ENCODE data around the gene MAP3K13.
"Not testable (repeated sequence)": the region's sequence is repeated elsewhere in the genome, so short reads cannot be mapped to it uniquely, and the experiment has no call there.

MAP3K13 gene

GRCh38 chr3:185460719-185461350, 97.9 kb downstream of the MAP3K13 start:
- no peak for DNase-seq

GRCh38 chr3:185465471-185465870, 102.5 kb downstream of the MAP3K13 start:
- DNase-seq: no peak

DNA sequence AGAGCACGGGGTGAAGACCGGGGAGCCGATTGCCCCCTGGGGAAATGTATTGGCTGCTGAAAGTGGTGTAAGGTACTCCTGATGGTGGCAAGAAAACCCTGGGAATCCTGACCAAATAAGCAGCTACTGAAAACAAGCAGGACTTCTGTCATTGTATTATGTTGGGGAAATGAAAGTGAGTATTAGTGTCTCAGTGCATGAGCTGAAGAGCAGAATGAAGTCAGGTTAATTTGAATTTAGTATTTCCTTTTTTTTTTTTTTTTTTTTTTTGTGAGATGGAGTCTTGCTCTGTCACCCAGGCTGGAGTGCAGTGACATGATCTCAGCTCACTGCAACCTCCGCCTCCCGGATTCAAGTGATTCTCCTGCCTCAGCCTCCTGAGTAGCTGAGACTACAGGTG, 103.2 kb downstream of the MAP3K13 start:
- DNase-seq: not testable (repeated sequence)

GRCh38 chr3:185469542-185469941, 106.6 kb downstream of the MAP3K13 start:
- no peak for DNase-seq

- DNase-seq: no peak
These were observed 107.4 kb downstream of the MAP3K13 start for GRCh38 chr3:185470323-185470722.

DNA sequence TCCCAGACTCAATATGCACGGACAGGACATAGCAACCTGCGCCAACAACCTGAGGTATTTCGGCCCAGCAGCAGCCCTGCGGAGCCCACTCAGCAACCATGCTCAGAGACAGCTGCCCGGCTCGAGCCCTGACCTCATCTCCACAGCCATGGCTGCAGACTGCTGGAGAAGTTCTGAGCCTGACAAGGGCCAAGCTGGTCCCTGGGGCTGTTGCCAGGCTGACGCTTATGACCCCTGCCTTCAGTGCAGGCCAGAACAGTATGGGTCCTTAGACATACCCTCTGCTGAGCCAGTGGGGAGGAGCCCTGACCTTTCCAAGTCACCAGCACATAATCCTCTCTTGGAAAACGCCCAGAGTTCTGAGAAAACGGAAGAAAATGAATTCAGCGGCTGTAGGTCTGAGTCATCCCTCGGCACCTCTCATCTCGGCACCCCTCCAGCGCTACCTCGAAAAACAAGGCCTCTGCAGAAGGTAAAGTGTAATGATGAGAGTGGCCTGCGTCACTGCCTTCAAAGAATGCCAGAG, 110.4 kb downstream of the MAP3K13 start:
- no peak for DNase-seq

DNA sequence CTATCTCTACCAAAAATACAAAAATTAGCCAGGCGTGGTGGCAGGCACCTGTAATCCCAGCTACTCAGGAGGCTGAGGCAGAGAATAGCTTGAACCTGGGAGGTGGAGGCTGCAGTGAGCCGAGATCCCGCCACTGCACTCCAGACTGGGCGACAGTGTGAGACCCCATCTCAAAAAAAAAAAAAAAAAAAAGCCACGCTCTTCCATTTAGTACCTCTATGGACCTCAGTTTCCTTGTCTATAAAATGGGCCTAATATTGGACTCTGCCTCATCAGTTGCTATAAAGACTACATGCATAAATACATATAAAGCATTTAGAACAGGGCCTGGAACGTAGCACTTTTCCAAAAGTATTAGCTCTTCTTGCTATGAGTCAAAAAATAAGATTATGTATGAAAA, 112.0 kb downstream of the MAP3K13 start:
- not testable (repeated sequence) for DNase-seq

GRCh38 chr3:185477316-185477715, 114.4 kb downstream of the MAP3K13 start:
- no peak for DNase-seq

DNA sequence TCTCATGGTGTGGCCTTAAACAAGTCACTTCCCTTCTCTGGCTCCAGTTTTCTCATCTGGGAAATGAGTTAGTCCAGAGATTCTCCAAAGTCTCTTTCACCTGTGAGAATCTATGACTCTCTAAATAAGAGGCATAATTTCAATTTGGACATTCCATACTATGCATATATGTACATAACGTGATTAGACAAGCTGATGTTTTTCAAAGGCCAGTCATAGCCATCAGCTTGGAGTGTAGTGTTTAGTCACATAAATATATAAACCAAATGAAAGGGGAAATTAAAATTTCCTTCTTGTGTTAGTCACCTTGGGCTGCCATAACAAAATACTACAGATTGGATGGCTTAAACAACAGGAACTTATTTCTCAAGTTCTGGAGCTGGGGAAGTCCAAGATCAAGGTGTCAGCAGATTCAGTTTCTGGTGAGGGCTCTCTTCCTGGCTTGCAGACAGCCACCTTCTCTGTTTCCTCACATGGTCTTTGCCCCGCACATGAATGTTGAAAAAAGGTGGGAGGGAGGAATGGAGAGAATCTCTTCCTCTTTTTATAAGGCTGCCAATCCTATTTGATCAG, 116.5 kb downstream of the MAP3K13 start:
- DNase-seq: no peak

- DNase-seq: no peak
These were observed 121.4 kb downstream of the MAP3K13 start for GRCh38 chr3:185484296-185484695.

DNA sequence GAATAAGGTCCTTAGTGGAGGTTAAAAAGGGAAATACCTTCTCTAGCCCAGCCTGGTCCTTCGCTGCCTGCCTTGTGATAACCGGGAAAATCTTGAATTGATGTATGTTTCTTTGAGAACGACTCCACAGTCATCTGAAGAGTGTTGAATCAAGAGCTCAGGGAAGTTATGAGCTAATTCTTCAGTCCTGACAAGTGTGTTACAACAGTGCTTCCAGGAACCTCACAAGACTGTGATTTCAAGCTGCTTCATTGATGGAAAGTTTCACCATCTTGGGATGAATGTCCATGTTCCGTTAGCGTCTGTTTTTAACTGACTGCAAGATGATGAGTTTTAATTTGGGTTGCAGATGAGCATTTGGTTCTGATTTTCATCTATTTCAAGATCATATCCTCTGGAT, 123.5 kb downstream of the MAP3K13 start:
- DNase-seq: no peak

GRCh38 chr3:185488465-185488864, 125.5 kb downstream of the MAP3K13 start:
- no peak for DNase-seq

GRCh38 chr3:185489462-185489861, 126.5 kb downstream of the MAP3K13 start:
- DNase-seq: no peak

DNA sequence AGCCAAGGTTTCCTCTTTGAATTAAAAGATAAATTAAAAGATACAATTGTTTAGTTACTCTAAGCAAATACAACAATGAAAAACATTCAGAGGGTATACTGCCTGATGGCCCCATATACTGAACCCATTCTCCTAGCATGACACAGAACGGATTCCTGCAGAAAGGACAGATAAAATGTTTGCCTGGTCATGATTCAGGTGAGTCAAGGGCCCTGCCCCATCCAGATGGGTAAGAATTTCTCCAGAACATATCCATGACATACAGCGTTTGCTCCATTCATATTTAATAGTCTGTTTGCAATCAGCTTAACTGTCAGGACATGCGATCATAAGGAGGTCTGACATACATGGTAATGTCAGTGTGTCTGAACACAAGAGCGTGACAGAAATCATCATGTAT, 127.3 kb downstream of the MAP3K13 start:
- no peak for DNase-seq

DNA sequence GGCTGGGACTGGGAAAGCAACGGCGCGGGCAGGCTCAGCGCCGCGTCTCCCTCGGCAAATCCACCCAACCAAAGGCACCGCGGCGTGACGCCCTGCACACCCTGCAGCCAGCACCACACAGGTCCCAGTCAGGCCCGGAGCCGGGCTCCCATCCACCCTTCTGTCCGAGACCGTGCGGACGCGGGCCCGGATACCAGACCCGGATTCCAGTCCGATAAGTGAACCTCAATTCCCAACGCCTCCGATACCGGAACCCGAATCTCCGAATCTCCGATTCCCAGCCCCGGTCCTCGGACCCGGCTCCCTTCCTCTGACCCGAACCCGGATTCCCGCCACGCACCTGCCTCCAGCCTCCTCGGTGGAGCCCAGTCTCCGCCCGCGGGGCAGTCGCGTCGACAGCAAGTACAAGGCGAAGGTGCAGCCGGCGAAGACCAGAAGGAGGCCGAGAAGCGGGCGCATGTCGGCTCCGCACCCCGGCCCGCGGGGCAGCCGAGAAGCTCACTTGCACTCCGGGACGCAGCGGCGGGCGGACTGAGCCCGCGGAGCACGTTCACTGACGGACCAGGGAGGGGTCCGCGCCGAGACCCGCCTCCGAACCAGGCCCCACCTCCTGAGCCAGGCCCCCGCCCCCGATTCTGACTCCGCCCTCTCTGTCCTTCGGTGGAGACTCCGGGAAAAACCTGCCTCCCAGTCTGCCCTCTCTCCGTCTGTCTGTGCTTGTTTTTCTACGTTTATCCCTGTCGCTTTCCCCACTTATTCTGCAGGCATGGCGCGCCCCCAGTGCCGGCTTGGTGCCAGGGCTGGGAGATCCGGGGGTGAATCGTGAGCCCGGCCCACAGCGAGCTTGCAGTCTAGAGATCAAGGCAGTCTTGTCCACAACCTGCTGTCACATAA, 135.8 kb downstream of the MAP3K13 start, which contains the start of gene TMEM41A:
TMEM41A (minus strand) TSS at position 533 of the 894 bp plus-strand sequence; CDS start at position 459, 74 bp downstream.
- DNase-seq: peak; percentile 86 to 87

DNA sequence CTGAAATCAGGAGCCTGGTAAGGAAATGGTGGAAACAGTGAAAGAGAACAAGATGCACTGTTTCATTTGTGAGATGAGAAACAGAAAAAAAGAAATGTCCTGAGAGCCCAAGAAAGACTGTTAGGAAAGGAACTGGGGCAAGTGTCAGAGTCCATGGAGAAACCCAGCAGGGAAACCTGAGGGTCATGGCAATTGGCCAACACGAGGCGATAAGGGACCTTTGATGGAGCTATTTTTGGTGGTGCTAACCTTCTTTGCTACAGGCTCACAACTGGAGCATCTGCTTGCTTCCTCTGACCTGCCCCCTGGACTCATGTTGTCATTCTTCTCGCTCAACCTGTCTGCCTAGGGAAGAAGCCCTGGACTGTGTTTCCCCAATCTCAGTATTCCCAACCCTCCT, 140.1 kb downstream of the MAP3K13 start:
- DNase-seq: no peak

DNA sequence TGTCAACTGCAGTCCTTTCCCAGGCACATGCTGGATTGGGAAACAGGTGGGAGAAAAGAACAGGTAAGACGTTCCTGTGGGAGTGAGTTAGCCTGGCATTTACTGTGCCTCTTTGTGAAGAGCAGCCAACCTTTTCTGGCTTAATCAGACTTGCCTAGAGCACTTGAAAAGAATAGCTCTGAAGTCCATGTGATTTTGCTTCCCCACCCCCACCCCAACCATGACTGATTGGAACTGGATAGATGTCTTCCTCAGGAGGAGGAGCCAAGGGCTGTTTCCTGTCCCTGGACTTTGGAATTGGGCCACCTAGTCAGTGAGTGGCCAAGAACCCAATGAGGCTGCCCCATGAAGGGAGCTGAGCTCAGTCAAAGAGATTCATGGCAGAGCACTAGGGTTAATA, 140.6 kb downstream of the MAP3K13 start:
- DNase-seq: no peak

GRCh38 chr3:185504636-185505035, 141.7 kb downstream of the MAP3K13 start:
- no peak for DNase-seq

- DNase-seq: no peak
These were observed 144.9 kb downstream of the MAP3K13 start for GRCh38 chr3:185507883-185508282.

- DNase-seq: no peak
These were observed 145.5 kb downstream of the MAP3K13 start for GRCh38 chr3:185508335-185508991.

- DNase-seq: no peak
These were observed 148.8 kb downstream of the MAP3K13 start for GRCh38 chr3:185511711-185512110.

DNA sequence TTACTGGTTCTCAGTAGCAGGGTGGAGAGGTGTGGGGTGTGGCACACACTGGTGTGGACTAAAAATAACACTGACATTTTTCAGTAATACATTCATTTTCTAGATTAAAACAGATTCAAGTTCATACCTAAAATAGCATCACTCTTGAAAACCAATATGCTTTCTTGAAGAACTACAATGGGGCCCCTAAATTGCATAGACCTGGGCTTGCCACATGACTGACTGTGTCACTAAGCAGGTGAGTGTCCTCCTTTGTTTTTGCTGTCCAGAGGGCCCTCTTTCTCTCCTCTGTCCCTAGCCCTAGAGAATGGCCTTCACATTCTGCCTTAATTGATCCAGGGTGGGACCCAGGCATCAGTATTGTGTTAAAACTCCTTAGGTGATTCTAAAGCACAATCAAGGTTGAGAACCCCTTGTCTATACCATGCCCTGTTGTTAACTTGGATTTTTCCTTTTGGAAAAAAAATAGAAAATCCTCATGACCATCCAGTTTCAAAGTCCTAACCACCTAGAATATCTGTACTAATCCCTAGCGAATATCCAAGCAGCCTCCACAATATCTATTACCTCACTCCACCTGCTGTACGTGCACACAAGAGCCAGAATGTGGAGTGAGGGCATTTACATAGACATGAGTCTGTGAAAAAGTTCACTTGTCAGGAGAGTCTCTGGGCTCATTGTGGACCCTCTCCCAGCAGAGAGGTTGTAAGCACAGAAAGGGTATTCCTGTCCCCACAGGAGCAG, 154.6 kb downstream of the MAP3K13 start:
- DNase-seq: no peak

Measured in hippocampal formation (tissue), 2 donors.